ENCODE data around the gene KCTD1.

KCTD1 gene

GRCh38 chr18:26464128-26465011 lies 84.0 kb downstream of the KCTD1 start:
- no peak for DNase-seq (ENCODE audit: low read depth)
- H3K4me3 ChIP-seq (ENCODE audit: low read depth, low read length) = no peak overlapping the region

DNA sequence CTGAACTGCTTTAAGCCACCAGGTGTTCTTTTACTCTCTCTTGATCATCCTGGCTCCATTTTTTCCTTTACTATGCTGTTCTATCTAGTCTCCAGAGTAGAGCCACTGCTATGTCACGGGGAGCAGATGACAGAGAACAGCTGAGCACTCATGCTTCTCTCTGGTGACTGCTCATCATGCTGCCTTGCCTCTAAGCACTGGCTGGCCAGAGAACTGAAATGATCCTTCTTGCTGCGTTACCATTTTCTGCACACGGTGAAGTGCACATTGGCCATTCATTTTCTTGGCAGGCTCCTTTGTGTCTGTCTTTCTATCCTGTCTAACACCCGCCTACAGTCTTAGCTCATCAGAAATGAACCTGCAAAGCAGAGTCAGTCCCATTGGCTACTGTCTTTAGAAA lies 86.0 kb downstream of the KCTD1 start:
- no peak for DNase-seq (ENCODE audit: low read depth)
- no peak overlapping the region for H3K4me3 ChIP-seq (ENCODE audit: low read depth, low read length)

GRCh38 chr18:26461405-26461804 lies 86.9 kb downstream of the KCTD1 start:
- DNase-seq (ENCODE audit: low read depth) = no peak
- no peak overlapping the region for H3K4me3 ChIP-seq (ENCODE audit: low read depth, low read length)

- DNase-seq (ENCODE audit: low read depth) = no peak
- no peak overlapping the region for H3K4me3 ChIP-seq (ENCODE audit: low read depth, low read length)
These were observed 87.8 kb downstream of the KCTD1 start for GRCh38 chr18:26460449-26461091.

- no peak overlapping the region for H3K4me3 ChIP-seq (ENCODE audit: low read depth, low read length)
- DNase-seq (ENCODE audit: low read depth) = no peak
These were observed 88.5 kb downstream of the KCTD1 start for GRCh38 chr18:26459884-26460283.

- no peak overlapping the region for H3K4me3 ChIP-seq (ENCODE audit: low read depth, low read length)
- no peak for DNase-seq (ENCODE audit: low read depth)
These were observed 89.0 kb downstream of the KCTD1 start for GRCh38 chr18:26459340-26459739.

DNA sequence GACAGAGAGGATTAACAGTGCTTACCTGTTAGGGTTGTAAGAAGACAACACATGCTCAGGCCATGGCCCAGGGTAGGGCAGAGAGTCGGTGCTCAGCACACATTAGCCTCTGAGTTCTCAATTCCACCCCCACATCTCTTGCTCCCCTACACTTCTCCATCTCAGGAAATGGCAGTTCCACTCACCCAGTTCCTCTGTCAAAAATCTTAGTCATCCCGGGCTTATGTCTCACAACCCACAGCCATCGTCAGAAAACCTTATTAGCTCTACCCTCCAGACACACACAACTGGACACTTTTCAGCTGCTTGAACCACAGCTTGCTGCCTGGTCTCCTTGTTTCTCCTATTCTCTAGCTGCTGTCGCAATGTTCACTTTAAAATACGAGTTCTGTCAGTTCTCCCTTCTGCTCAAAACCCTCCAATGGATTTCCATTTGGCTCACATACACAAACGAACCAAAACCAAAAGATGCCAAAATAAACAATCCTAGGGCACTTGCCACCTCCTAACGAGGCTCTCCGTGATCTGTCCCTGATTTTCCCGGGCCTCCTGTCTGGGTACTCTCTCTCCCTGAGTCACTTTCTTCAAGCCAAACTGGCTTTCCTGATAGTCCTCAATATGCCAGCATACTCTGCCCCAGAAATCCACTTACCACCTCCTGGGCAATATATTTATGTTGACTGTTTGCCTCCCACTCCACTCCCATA lies 89.7 kb downstream of the KCTD1 start:
- H3K4me3 ChIP-seq (ENCODE audit: low read depth, low read length) = no peak overlapping the region
- peak; percentile 56 for DNase-seq (ENCODE audit: low read depth)

DNA sequence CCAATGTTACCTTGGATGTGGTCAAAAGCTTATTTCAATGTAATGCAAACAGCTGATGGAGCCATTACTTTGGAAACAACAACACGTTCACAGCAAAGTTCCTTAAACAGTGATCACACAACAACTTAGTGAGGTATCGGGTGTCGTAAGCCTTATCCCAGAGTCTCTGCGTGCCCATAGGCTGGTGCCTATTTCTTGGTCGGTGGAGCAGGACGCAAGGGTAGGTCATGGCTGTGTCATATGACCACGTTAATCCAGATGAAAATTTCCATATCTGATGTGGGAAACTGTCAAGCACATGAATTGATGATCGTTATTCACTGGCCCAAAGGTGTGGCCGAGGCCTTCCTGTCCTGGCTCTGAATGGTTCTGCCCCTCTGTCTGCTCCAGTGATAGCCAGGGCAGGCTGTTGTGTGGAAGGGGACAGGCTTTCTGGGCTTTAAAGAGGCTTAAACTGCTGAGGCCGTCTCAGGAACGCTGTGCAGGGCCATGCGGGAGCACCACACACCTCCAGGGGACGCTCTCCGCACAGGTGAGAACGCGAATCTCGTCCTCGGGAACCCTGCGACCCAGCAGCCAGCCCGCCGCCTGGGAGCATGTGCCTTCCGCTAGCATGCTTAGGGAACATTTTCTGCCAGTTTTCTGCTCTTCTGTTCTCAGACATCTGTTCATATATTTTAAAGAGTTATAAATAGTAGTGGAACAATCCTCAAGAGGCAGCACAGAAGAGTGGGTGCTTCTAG lies 90.6 kb downstream of the KCTD1 start:
- H3K4me3 ChIP-seq (ENCODE audit: low read depth, low read length) = no peak overlapping the region
- no peak for DNase-seq (ENCODE audit: low read depth)

DNA sequence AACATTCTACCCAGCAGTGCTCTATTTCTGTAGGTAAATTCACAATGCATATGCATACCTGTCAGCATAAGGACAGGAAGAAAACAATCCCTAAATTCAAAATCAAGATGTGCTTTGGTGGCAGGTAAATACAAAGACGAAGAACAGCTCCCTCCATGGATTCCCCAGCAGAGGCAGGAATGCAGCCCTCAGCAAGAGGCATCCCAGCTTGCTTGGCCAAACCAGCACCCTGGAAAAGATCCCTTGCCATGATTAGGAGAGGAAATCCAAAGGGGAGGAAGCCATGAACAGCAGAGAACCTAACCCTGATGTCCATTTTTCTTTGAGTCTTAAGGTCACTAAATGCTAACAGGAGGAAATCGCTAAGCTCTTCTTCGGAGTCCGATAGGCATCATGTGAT lies 91.2 kb downstream of the KCTD1 start:
- no peak for DNase-seq (ENCODE audit: low read depth)

GRCh38 chr18:26456070-26456491 lies 92.3 kb downstream of the KCTD1 start:
- H3K4me3 ChIP-seq (ENCODE audit: low read depth, low read length) = no peak overlapping the region
- DNase-seq (ENCODE audit: low read depth) = no peak

More for the DNA sequence above, 91.2 kb downstream of the KCTD1 start:
- no peak overlapping the region for H3K4me3 ChIP-seq (ENCODE audit: low read depth, low read length)

DNA sequence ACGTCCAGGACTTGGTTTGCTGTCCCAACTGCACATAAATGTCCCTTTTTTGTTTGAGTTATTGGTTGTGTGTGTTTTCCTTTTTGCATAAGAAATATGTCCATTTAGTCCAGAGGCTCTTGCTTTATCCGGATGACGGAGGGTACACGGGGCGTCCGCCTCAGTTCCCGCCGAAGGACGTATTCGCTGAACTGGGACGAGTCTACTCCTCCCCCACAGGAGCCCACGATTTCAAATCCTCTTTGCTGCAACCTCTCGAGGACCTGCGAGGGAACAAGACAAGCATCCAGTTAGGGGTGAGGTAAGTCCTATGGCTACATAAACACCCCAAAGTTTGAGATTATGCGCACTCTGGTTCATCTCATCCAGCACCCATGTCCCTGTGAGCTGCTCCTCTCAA lies 92.7 kb downstream of the KCTD1 start:
- no peak overlapping the region for H3K4me3 ChIP-seq (ENCODE audit: low read depth, low read length)
- no peak for DNase-seq (ENCODE audit: low read depth)

DNA sequence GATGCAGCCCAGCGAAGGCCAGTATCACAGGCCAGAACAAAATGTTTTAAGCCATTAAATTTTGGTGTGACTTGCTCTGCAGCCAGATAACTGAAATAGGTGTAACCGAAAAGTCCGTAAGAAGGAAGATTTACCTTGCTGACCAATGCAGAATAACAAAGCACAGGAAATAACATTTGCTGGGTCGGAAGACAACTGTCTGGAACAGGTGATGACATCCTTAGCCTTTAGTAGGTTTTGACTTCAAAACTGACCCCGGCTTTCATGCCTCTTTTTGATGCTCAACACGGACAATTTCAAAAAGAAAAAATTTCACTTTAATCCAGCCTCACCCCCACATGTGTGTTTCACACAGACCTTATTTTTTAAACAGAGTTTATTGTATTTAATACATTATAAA lies 93.7 kb downstream of the KCTD1 start:
- DNase-seq (ENCODE audit: low read depth) = no peak
- H3K4me3 ChIP-seq (ENCODE audit: low read depth, low read length) = no peak overlapping the region

GRCh38 chr18:26454192-26454591 lies 94.2 kb downstream of the KCTD1 start:
- no peak overlapping the region for H3K4me3 ChIP-seq (ENCODE audit: low read depth, low read length)

DNA sequence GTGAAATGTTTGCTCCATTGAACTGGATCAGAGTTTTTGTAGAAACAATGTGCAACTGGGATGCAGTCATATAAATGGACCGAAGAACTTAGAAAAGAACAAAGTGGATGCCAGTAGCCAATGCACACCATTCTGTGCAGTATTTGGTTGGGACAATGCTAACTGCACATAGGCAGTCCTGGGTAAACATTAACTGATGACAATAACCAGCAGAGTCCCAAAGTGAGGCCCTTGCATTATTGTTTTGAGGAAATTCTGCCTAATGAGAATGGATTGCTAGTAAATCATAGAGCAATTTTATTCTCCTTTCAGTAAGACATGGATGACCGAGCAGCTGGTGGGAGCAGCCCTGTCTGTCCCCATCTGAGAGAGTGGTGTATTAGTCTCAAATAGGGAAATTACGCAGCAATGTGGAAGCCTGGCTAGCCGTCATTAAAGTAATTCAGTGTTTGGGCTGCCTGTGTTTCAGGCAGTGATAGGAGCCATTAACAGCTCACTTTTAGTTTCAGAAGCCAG lies 94.9 kb downstream of the KCTD1 start:
- no peak overlapping the region for H3K4me3 ChIP-seq (ENCODE audit: low read depth, low read length)
- DNase-seq (ENCODE audit: low read depth) = no peak

More at GRCh38 chr18:26454192-26454591, 94.2 kb downstream of the KCTD1 start:
- no peak for DNase-seq (ENCODE audit: low read depth)

- no peak for DNase-seq (ENCODE audit: low read depth)
- no peak overlapping the region for H3K4me3 ChIP-seq (ENCODE audit: low read depth, low read length)
These were observed 97.2 kb downstream of the KCTD1 start for GRCh38 chr18:26450989-26451682.

DNA sequence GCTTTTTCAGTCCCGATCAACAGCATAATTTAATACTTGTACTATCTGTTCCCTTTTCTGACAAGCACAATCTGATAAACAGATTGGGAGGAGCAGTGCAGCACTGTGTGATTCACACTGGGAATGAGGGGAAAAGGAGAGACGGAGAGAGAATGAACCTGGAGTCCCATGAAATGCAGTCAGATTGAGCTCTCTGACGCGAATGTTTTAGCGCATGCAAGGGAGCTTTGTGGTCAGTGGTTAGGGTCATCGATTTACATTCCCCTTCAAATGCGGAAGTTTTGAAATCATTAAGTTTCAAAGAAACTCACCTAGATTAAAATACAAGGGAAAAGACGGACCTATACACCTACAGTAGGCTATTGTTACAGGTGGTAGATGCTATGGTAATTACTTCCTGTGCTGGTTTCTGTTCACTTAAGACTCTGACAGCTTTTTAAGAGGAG lies 99.6 kb downstream of the KCTD1 start:
- DNase-seq (ENCODE audit: low read depth) = no peak
- no peak overlapping the region for H3K4me3 ChIP-seq (ENCODE audit: low read depth, low read length)

GRCh38 chr18:26443853-26444252 lies 104.5 kb downstream of the KCTD1 start:
- DNase-seq (ENCODE audit: low read depth) = no peak

DNA sequence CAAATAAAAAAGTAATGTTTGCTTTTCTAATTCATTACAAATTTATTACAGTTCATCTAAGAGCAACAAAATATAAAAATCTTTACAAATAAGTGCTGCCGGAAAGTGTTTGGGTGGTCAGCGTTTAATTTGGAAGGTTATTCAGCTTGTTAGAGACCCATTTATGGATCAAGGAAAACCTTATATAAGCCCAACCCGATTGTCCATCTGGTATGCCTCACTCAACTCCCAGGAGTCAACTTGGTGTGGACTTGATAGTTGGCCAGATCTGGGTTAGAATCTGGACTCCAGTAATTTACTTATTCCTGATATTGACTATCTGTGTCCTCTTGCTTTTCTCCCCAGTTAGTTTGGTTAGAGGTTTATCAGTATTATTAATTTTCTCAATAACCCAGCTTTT lies 106.2 kb downstream of the KCTD1 start:
- no peak for DNase-seq (ENCODE audit: low read depth)
- no peak overlapping the region for H3K4me3 ChIP-seq (ENCODE audit: low read depth, low read length)

More at GRCh38 chr18:26443853-26444252, 104.5 kb downstream of the KCTD1 start:
- H3K4me3 ChIP-seq (ENCODE audit: low read depth, low read length) = no peak overlapping the region

DNA sequence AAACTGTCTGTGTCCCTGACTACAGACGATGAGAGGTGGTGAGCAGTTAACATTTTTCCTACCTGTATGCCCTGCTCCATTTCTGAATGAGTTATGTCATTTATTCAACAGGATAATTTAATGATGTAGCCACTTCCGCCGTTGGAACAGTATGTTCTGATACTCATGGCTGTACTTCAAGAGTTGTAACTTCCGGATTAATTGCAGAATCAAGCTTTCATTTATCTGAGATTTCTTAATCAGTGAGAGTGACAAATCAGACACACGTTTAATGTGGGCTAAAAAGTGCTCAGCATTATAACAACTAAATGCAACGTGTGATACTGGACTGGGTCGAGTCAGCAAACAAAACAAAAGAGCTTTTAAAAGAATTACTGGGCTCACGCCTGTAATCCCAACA lies 107.7 kb downstream of the KCTD1 start:
- no peak overlapping the region for H3K4me3 ChIP-seq (ENCODE audit: low read depth, low read length)
- no peak for DNase-seq (ENCODE audit: low read depth)

Data from skeletal muscle cell (primary cell).